Mesendoderm (in vitro differentiated cells): Measurements from ENCODE around the gene UBE3D.

ENCODE experiments used
- DNase-seq: peaks from one replicate; pipeline ENCODE4 v3.0.0; 2013
- H2AK5ac ChIP-seq: 2 replicates; pipeline ENCODE4 v1.6.1; 2013; ENCODE audit warnings: low read length, inconsistent platforms
- H2BK120ac ChIP-seq: 2 replicates; pipeline ENCODE4 v1.6.1; 2013; ENCODE audit warnings: low read depth, mild to moderate bottlenecking, low read length, moderate library complexity, mixed read lengths
- H2BK15ac ChIP-seq: replicated peaks from 2 replicates; pipeline ENCODE4 v1.6.1; 2013; ENCODE audit warnings: low read depth, mild to moderate bottlenecking, moderate library complexity
- H2BK5ac ChIP-seq: 2 replicates; pipeline ENCODE4 v1.6.1; 2013; ENCODE audit warnings: low read length, inconsistent platforms
- H3K18ac ChIP-seq: 2 replicates; pipeline ENCODE4 v1.6.1; 2013; ENCODE audit warnings: mild to moderate bottlenecking, low read length, mixed read lengths
- H3K23ac ChIP-seq: one replicate; pipeline ENCODE4 v1.6.1; 2013; ENCODE audit warnings: low read length
- H3K27ac ChIP-seq: 2 replicates; pipeline ENCODE4 v1.5.1; 2013; ENCODE audit warnings: low read depth, mild to moderate bottlenecking, inconsistent platforms, low read length, moderate library complexity
- H3K27me3 ChIP-seq: 2 replicates; pipeline ENCODE4 v1.6.1; 2013; ENCODE audit warnings: low read length, control low read depth, mild to moderate bottlenecking, inconsistent platforms; ENCODE audit not compliant: insufficient read depth, poor library complexity
- H3K36me3 ChIP-seq: 2 replicates; pipeline ENCODE4 v1.6.1; 2013; ENCODE audit warnings: low read length, inconsistent platforms; ENCODE audit not compliant: control insufficient read depth, insufficient read depth
- H3K4ac ChIP-seq: one replicate; pipeline ENCODE4 v1.6.1; 2013; ENCODE audit warnings: low read depth, mild to moderate bottlenecking, low read length, moderate library complexity
- H3K4me1 ChIP-seq: 2 replicates; pipeline ENCODE4 v1.6.1; 2013; ENCODE audit warnings: low read depth, low read length, inconsistent platforms; ENCODE audit not compliant: control insufficient read depth
- H3K4me2 ChIP-seq: 2 replicates; pipeline ENCODE4 v1.6.1; 2013; ENCODE audit warnings: low read length
- H3K4me3 ChIP-seq: 2 replicates; pipeline ENCODE4 v1.5.1; 2013; ENCODE audit warnings: mild to moderate bottlenecking, low read length
- H3K56ac ChIP-seq: one replicate; pipeline ENCODE4 v1.6.1; 2013; ENCODE audit warnings: low read length
- H3K79me1 ChIP-seq: 2 replicates; pipeline ENCODE4 v1.6.1; 2013; ENCODE audit warnings: low read length, inconsistent platforms
- H3K79me2 ChIP-seq: 2 replicates; pipeline ENCODE4 v1.6.1; 2013; ENCODE audit warnings: mild to moderate bottlenecking, low read length; ENCODE audit not compliant: control insufficient read depth, insufficient read depth
- H3K9ac ChIP-seq: 2 replicates; pipeline ENCODE4 v1.6.1; 2013; ENCODE audit warnings: low read length, inconsistent platforms
- H4K5ac ChIP-seq: one replicate; pipeline ENCODE4 v1.6.1; 2013; ENCODE audit warnings: low read length
- H4K8ac ChIP-seq: one replicate; pipeline ENCODE4 v1.6.1; 2013; ENCODE audit warnings: low read depth, mild to moderate bottlenecking, control low read depth, low read length, moderate library complexity
- WGBS: extraction: QIAGEN DNeasy Blood & Tissue Kit; methylation state at CpG from one replicate; pipeline ENCODE4 v1.1.7; 2013; ENCODE audit warnings: low lambda C conversion rate, missing lambda C conversion rate; ENCODE audit not compliant: insufficient coverage; ENCODE audit errors: extremely low coverage; 5-methylcytosine and 5-hydroxymethylcytosine counted together

Gene UBE3D

GRCh38 chr6:82996156-82996555 lies 69.5 kb downstream of the UBE3D start:
- Histone ChIP-seq H2BK5ac (no peak overlapping the region), H2AK5ac (no peak overlapping the region), H3K4me1 (no peaks in the 10 kb centered on the region), H3K4ac (no peak overlapping the region), H3K36me3 (no peaks in the 10 kb centered on the region), H3K79me2 (no peaks in the 10 kb centered on the region), H2BK15ac (no peak overlapping the region), H3K79me1 (no peaks in the 10 kb centered on the region), H3K27me3 (no peaks in the 10 kb centered on the region), H2BK120ac (no peak overlapping the region), H3K4me3 (no peak overlapping the region), H3K23ac (no peak overlapping the region), H3K27ac (no peak overlapping the region), H4K8ac (no peak overlapping the region), H3K9ac (no peak overlapping the region), H3K56ac (no peak overlapping the region), H3K18ac (no peak overlapping the region), H4K5ac (no peak overlapping the region), H3K4me2 (no peak overlapping the region)
- no peak for DNase-seq

GRCh38 chr6:82995066-82995465 lies 70.6 kb downstream of the UBE3D start:
- Histone ChIP-seq H3K56ac (no peak overlapping the region), H3K9ac (no peak overlapping the region), H3K18ac (no peak overlapping the region), H3K27ac (no peak overlapping the region), H3K79me1 (no peaks in the 10 kb centered on the region), H2BK15ac (no peak overlapping the region), H2BK120ac (no peak overlapping the region), H3K4me1 (no peaks in the 10 kb centered on the region), H3K4me3 (no peak overlapping the region), H3K79me2 (no peaks in the 10 kb centered on the region), H2AK5ac (no peak overlapping the region), H3K4ac (no peak overlapping the region), H4K5ac (no peak overlapping the region), H3K27me3 (no peaks in the 10 kb centered on the region), H4K8ac (no peak overlapping the region), H3K4me2 (no peak overlapping the region), H3K23ac (no peak overlapping the region), H3K36me3 (no peaks in the 10 kb centered on the region), H2BK5ac (no peak overlapping the region)
- no peak for DNase-seq
- no CpG with 5 or more reads among the region's 3 CpGs for WGBS

GRCh38 chr6:82989736-82990290 lies 75.8 kb downstream of the UBE3D start:
- Histone ChIP-seq H4K5ac (no peak overlapping the region), H2BK5ac (no peak overlapping the region), H3K23ac (no peak overlapping the region), H3K79me1 (no peaks in the 10 kb centered on the region), H2BK15ac (no peak overlapping the region), H3K27me3 (no peaks in the 10 kb centered on the region), H3K4me1 (no peaks in the 10 kb centered on the region), H3K4me3 (no peak overlapping the region), H4K8ac (no peak overlapping the region), H3K4ac (no peak overlapping the region), H3K36me3 (no peaks in the 10 kb centered on the region), H3K79me2 (no peaks in the 10 kb centered on the region), H3K18ac (no peak overlapping the region), H2BK120ac (no peak overlapping the region), H3K56ac (no peak overlapping the region), H3K9ac (no peak overlapping the region), H3K4me2 (no peak overlapping the region), H3K27ac (no peak overlapping the region), H2AK5ac (no peak overlapping the region)
- no peak for DNase-seq

GRCh38 chr6:82988930-82989351 lies 76.7 kb downstream of the UBE3D start:
- no peaks in the 10 kb centered on the region for H3K36me3 ChIP-seq
- no peaks in the 10 kb centered on the region for H3K79me2 ChIP-seq
- H3K27me3 ChIP-seq, result no peaks in the 10 kb centered on the region
- no peak overlapping the region for H4K8ac ChIP-seq
- no peak overlapping the region for H3K4me2 ChIP-seq
- no peak for DNase-seq
- H3K4me3 ChIP-seq, result no peak overlapping the region
- no peak overlapping the region for H4K5ac ChIP-seq
- no peaks in the 10 kb centered on the region for H3K4me1 ChIP-seq
- no CpG with 5 or more reads among the region's 2 CpGs for WGBS
- H3K4ac ChIP-seq, result no peak overlapping the region
- H3K9ac ChIP-seq, result no peak overlapping the region
- H3K23ac ChIP-seq, result no peak overlapping the region
- no peak overlapping the region for H3K56ac ChIP-seq
- no peak overlapping the region for H3K27ac ChIP-seq
- H2BK5ac ChIP-seq, result no peak overlapping the region
- no peak overlapping the region for H2AK5ac ChIP-seq
- H3K18ac ChIP-seq, result no peak overlapping the region
- H3K79me1 ChIP-seq, result no peaks in the 10 kb centered on the region
- no peak overlapping the region for H2BK15ac ChIP-seq
- no peak overlapping the region for H2BK120ac ChIP-seq

- no CpG with 5 or more reads among the region's 3 CpGs for WGBS
- no peak overlapping the region for H4K8ac ChIP-seq
- no peak overlapping the region for H2AK5ac ChIP-seq
- H3K18ac ChIP-seq, result no peak overlapping the region
- no peak overlapping the region for H3K27ac ChIP-seq
- no peaks in the 10 kb centered on the region for H3K79me1 ChIP-seq
- no peak overlapping the region for H3K9ac ChIP-seq
- no peak overlapping the region for H4K5ac ChIP-seq
- no peak overlapping the region for H2BK15ac ChIP-seq
- DNase-seq, result no peak
- no peak overlapping the region for H3K4me2 ChIP-seq
- H3K4me1 ChIP-seq, result no peaks in the 10 kb centered on the region
- H3K4me3 ChIP-seq, result no peak overlapping the region
- no peak overlapping the region for H2BK5ac ChIP-seq
- H3K4ac ChIP-seq, result no peak overlapping the region
- H3K79me2 ChIP-seq, result no peaks in the 10 kb centered on the region
- no peaks in the 10 kb centered on the region for H3K36me3 ChIP-seq
- no peaks in the 10 kb centered on the region for H3K27me3 ChIP-seq
- no peak overlapping the region for H2BK120ac ChIP-seq
- H3K56ac ChIP-seq, result no peak overlapping the region
- H3K23ac ChIP-seq, result no peak overlapping the region
Observed at GRCh38 chr6:82987951-82988350, 77.7 kb downstream of the UBE3D start.

- Histone ChIP-seq H2BK15ac (no peak overlapping the region), H3K9ac (no peak overlapping the region), H3K79me1 (no peaks in the 10 kb centered on the region), H3K4ac (no peak overlapping the region), H4K5ac (no peak overlapping the region), H3K4me2 (no peak overlapping the region), H3K27ac (no peak overlapping the region), H3K27me3 (no peaks in the 10 kb centered on the region), H3K4me3 (no peak overlapping the region), H3K18ac (no peak overlapping the region), H2BK120ac (no peak overlapping the region), H2AK5ac (no peak overlapping the region), H4K8ac (no peak overlapping the region), H2BK5ac (no peak overlapping the region), H3K23ac (no peak overlapping the region), H3K36me3 (no peaks in the 10 kb centered on the region), H3K56ac (no peak overlapping the region), H3K79me2 (no peaks in the 10 kb centered on the region), H3K4me1 (no peaks in the 10 kb centered on the region)
- DNase-seq, result no peak
- no CpG with 5 or more reads among the region's 2 CpGs for WGBS
Observed at GRCh38 chr6:82987416-82987815, 78.2 kb downstream of the UBE3D start.
